RWPE1 (cell line): ENCODE data around the gene METTL23.
A peak's percentile ranks its signal among the peaks of the same experiment; 100 is the strongest.

ENCODE experiments used
- CTCF ChIA-PET: fragments of 350-600 bp; sonication (Branson Sonifier 250); formaldehyde crosslinking; extraction: SDS; loops from one replicate; lab custom pipeline; 2021; lab: Yijun Ruan, JAX
- POLR2A ChIA-PET: fragments of 400-600 bp; formaldehyde crosslinking; extraction: SDS; loops from one replicate; lab custom pipeline; 2020; ENCODE audit warnings: antibody characterized with exemption; ENCODE audit not compliant: low non-redundant PET; lab: Yijun Ruan, JAX
- DNase-seq: peaks from one replicate; pipeline ENCODE4 v3.0.0; 2012; ENCODE audit warnings: low spot score
- H3K27ac ChIP-seq: fragments of 450-650 bp; 2 replicates; pipeline ENCODE4 v1.5.1; 2017
- CTCF ChIP-seq: fragments of 450-650 bp; conservative IDR thresholded peaks from 2 replicates; pipeline ENCODE4 v1.5.1; 2017; ENCODE audit warnings: low read depth, mild to moderate bottlenecking

METTL23 gene

GRCh38 chr17:76726776-76727718 is at the start of gene METTL23:
TSS of gene METTL23 (plus strand) at chr17:76726839. CDS start at chr17:76729711, 2,872 bp downstream.
- DNase-seq, result peak; percentile 80
- peak within 1 kb of the TSS; percentile 98 for H3K27ac ChIP-seq
- peak; percentile 85 for TF ChIP-seq CTCF
- ChIA-PET CTCF (interaction anchor here (0.6 to 1.0 kb wide), 5 partner anchors 14 to 521 kb away, joined by 3 to 5 read pairs (median 4); no protein-coding TSS in a partner anchor), POLR2A (interaction anchor here (0.6 to 1.5 kb wide), 3 partner anchors 8 to 56 kb away, joined by 3 to 5 read pairs (median 3); partner anchors contain the start of gene SRSF2)

GRCh38 chr17:76677406-76677805 is 49.2 kb upstream of the METTL23 start:
- no peak overlapping the region for H3K27ac ChIP-seq
- ChIA-PET POLR2A (no interaction called here), CTCF (no interaction called here)
- no peak for TF ChIP-seq CTCF
- DNase-seq, result no peak

GRCh38 chr17:76678330-76678729 is 48.3 kb upstream of the METTL23 start:
- ChIA-PET POLR2A (no interaction called here), CTCF (interaction anchor here (1.1 kb wide), 1 partner anchor 54 kb away, joined by 4 read pairs; no protein-coding TSS in a partner anchor)
- H3K27ac ChIP-seq, result no peak overlapping the region
- no peak for TF ChIP-seq CTCF
- DNase-seq, result no peak

- H3K27ac ChIP-seq, result no peak overlapping the region
- no peak for TF ChIP-seq CTCF
- DNase-seq, result no peak
- ChIA-PET POLR2A (no interaction called here), CTCF (interaction anchor here (0.6 to 1.1 kb wide), 2 partner anchors 44 to 55 kb away, joined by 3 to 4 read pairs; no protein-coding TSS in a partner anchor)
These were observed 47.4 kb upstream of the METTL23 start for GRCh38 chr17:76679239-76679638.

- peak; percentile 51 for DNase-seq
- POLR2A ChIA-PET, result no interaction called here
- H3K27ac ChIP-seq, result peak overlapping the region; percentile 28
- CTCF ChIA-PET, result interaction anchor here (0.5 to 1.7 kb wide), 18 partner anchors 8 to 1533 kb away, joined by 3 to 18 read pairs (median 4); partner anchors contain the start of gene ST6GALNAC2
- peak; percentile 79 for TF ChIP-seq CTCF
These were observed 45.2 kb upstream of the METTL23 start for GRCh38 chr17:76681222-76682137.
